OCI-LY7 (cell line): Measurements from ENCODE around the gene PGBD2. TPM values are rescaled to one million over a fixed set of nuclear protein-coding genes. Genes with fewer than 3 reads are reported as not detected.
"Not testable (repeated sequence)": the region's sequence is repeated elsewhere in the genome, so short reads cannot be mapped to it uniquely, and the experiment has no call there.

ENCODE experiments used
- BruUV-seq: library from RNA; stranded (reverse); fragments of 400-500 nt; replicated peaks from 2 replicates; lab custom pipeline; 2021; lab: Mats Ljungman, UMichigan
- CTCF ChIA-PET: fragments of 300-600 bp; sonication (Branson Sonifier 250); formaldehyde crosslinking; loops from one replicate; lab custom pipeline; 2022; ENCODE audit warnings: antibody characterized with exemption; ENCODE audit not compliant: unreplicated experiment; lab: Charles Lee
- POLR2A ChIA-PET: fragments of 300-600 bp; sonication (Branson Sonifier 250); formaldehyde crosslinking; loops from one replicate; lab custom pipeline; 2022; ENCODE audit warnings: antibody characterized with exemption; lab: Charles Lee
- DNase-seq: peaks from one replicate; pipeline ENCODE4 v3.0.0-alpha.2; 2015; ENCODE audit warnings: low spot score
- H2AFZ ChIP-seq: fragments of 200-600 bp; sonication (generic), shearing (Covaris generic); 2 replicates; pipeline ENCODE4 v1.6.1; 2014; ENCODE audit warnings: mild to moderate bottlenecking, antibody characterized with exemption, low read length, moderate library complexity
- H3K27ac ChIP-seq: fragments of 200-600 bp; sonication (generic); 2 replicates; pipeline ENCODE4 v1.5.1; 2014; ENCODE audit warnings: mixed run types, low read depth, mild to moderate bottlenecking, moderate library complexity, low read length, inconsistent platforms; ENCODE audit not compliant: poor library complexity, severe bottlenecking
- H3K36me3 ChIP-seq: fragments of 200-600 bp; sonication (generic); 2 replicates; pipeline ENCODE4 v1.6.1; 2014; ENCODE audit warnings: mild to moderate bottlenecking, antibody characterized with exemption, low read length, moderate library complexity, mixed read lengths; ENCODE audit not compliant: insufficient read depth
- H3K4me1 ChIP-seq: fragments of 200-600 bp; sonication (generic); 2 replicates; pipeline ENCODE4 v1.5.1; 2014; ENCODE audit warnings: mild to moderate bottlenecking, low read length; ENCODE audit not compliant: insufficient read depth, poor library complexity, severe bottlenecking
- H3K4me2 ChIP-seq: fragments of 200-600 bp; sonication (generic); 2 replicates; pipeline ENCODE4 v1.6.1; 2014; ENCODE audit warnings: mild to moderate bottlenecking, low read length
- H3K4me3 ChIP-seq: fragments of 200-600 bp; sonication (generic); 2 replicates; pipeline ENCODE4 v1.5.1; 2014; ENCODE audit warnings: mild to moderate bottlenecking, low read depth, low read length; ENCODE audit not compliant: poor library complexity, severe bottlenecking
- H3K79me2 ChIP-seq: fragments of 200-600 bp; sonication (generic); 2 replicates; pipeline ENCODE4 v1.6.1; 2016; ENCODE audit warnings: low read depth, mild to moderate bottlenecking, low read length, moderate library complexity, mixed read lengths; ENCODE audit not compliant: insufficient read depth
- H3K9me2 ChIP-seq: fragments of 200-600 bp; sonication (generic); 2 replicates; pipeline ENCODE4 v1.6.1; 2016; ENCODE audit warnings: mild to moderate bottlenecking, low read length, mixed read lengths; ENCODE audit not compliant: insufficient read depth
- H3K9me3 ChIP-seq: fragments of 200-600 bp; sonication (generic); 2 replicates; pipeline ENCODE4 v1.6.1; 2014; ENCODE audit warnings: mild to moderate bottlenecking, mixed run types, low read length, mixed read lengths
- H4K20me1 ChIP-seq: fragments of 200-600 bp; sonication (generic); 2 replicates; pipeline ENCODE4 v1.6.1; 2014; ENCODE audit warnings: mild to moderate bottlenecking, antibody characterized with exemption, low read length, moderate library complexity, mixed read lengths; ENCODE audit not compliant: insufficient read depth
- EZH2phosphoT487 ChIP-seq: fragments of 200-600 bp; sonication (generic); IDR thresholded peaks from 2 replicates; pipeline ENCODE4 v1.6.1; 2018; ENCODE audit warnings: low read depth, borderline replicate concordance, mild to moderate bottlenecking, mixed run types, antibody characterized with exemption, low read length, moderate library complexity, mixed read lengths
- intact Hi-C: fragments of 100-400 bp; cut with micrococcal nuclease; formaldehyde crosslinking; loops from one replicate; pipeline ENCODE4 v1.10.0; 2022; ENCODE audit not compliant: unreplicated experiment
- total RNA-seq, 2 experiments: library from RNA; depleted of rRNA in 1 of 2; stranded (reverse); fragments of >200 nt in 1 of 2; shearing (Covaris generic) in 1 of 2; gene quantifications; 2 replicates each; pipeline ENCODE4 v1.2.3, GENCODE V29; 2014 to 2022
- TF ChIP-seq, protein P1 (sequence below): fragments of 200-600 bp; sonication (generic); conservative IDR thresholded peaks from 2 replicates; pipeline ENCODE4 v1.5.1; 2014; ENCODE audit warnings: mild to moderate bottlenecking, antibody characterized with exemption, low read length, moderate library complexity, mixed read lengths

Gene PGBD2
- total RNA-seq, 2 experiments from 2014 or later, result 7.5 to 9.2 TPM

DNA sequence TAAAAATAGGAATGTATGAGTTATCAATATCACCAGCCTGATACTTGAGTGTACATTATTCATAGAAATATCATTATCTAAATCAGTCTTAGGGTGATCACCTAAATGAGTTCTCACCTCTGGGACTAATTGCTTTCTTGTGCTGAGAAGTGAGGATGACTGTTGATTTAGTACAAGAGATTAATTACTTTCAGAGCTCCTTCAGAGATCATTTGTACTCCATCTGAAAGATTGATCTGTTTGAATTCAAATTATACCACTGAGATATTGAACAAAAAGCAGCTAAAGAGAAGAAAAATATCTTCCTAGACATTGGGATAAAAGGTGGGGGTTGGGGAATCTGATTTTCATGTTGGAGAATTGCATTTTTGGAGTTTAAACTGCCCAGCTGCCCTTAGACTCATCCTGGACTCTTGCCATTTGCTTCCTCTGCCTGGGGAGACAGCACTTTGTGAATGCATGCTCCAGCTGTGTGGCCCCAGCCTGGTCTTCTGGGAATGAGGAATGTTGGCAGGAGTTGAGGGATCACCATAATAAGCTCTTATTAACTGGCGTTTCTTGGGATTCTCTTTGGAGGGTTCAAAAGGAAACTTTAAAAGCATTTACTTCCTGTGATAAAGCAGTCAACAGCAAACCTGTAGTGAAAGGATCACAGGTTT is 19.7 kb upstream of the PGBD2 start:
- Histone ChIP-seq H3K4me2 (peak overlapping the region; percentile 48), H3K36me3 (no peaks in the 10 kb centered on the region), H3K9me3 (no peaks in the 10 kb centered on the region), H3K4me1 (peaks cover 24% of the 10 kb centered on the region), H3K9me2 (no peaks in the 10 kb centered on the region), H3K4me3 (no peak overlapping the region), H3K79me2 (no peaks in the 10 kb centered on the region), H4K20me1 (no peaks in the 10 kb centered on the region), H2AFZ (peak overlapping the region; percentile 71), H3K27ac (no peak overlapping the region)
- no TSS peak for BruUV-seq
- intact Hi-C loops, result no loop called here
- TF ChIP-seq EZH2phosphoT487, result no peak
- TF ChIP-seq, protein P1, sequence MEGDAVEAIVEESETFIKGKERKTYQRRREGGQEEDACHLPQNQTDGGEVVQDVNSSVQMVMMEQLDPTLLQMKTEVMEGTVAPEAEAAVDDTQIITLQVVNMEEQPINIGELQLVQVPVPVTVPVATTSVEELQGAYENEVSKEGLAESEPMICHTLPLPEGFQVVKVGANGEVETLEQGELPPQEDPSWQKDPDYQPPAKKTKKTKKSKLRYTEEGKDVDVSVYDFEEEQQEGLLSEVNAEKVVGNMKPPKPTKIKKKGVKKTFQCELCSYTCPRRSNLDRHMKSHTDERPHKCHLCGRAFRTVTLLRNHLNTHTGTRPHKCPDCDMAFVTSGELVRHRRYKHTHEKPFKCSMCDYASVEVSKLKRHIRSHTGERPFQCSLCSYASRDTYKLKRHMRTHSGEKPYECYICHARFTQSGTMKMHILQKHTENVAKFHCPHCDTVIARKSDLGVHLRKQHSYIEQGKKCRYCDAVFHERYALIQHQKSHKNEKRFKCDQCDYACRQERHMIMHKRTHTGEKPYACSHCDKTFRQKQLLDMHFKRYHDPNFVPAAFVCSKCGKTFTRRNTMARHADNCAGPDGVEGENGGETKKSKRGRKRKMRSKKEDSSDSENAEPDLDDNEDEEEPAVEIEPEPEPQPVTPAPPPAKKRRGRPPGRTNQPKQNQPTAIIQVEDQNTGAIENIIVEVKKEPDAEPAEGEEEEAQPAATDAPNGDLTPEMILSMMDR, result no peak
- ChIA-PET CTCF (no interaction called here), POLR2A (interaction anchor here (0.6 to 2.1 kb wide), 5 partner anchors 13 to 27 kb away, joined by 3 to 12 read pairs (median 7); partner anchors contain the start of genes PGBD2 and ZNF692)
- DNase-seq, result no peak

DNA sequence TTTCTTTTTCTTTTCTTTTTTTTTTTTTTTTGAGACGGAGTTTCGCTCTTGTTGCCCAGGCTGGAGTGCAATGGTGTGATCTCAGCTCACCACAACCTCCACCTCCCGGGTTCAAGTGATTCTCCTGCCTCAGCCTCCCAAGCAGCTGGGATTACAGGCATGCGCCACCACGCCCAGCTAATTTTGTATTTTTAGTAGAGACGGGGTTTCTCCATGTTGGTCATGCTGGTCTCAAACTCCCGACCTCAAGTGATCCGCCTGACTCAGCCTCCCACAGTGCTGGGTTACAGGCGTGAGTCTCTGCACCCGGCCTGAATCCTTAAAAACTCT is 16.2 kb upstream of the PGBD2 start:
- H3K9me3 ChIP-seq, H4K20me1 ChIP-seq, H3K4me3 ChIP-seq, intact Hi-C loops, H3K36me3 ChIP-seq, H3K79me2 ChIP-seq, H3K9me2 ChIP-seq, BruUV-seq, DNase-seq, H2AFZ ChIP-seq, H3K4me2 ChIP-seq, CTCF ChIA-PET, H3K27ac ChIP-seq: not testable (repeated sequence)
- POLR2A ChIA-PET, result interaction anchor here (0.7 to 1.1 kb wide), 2 partner anchors 10 to 33 kb away, joined by 3 read pairs; no protein-coding TSS in a partner anchor
- peaks cover 19% of the 10 kb centered on the region for H3K4me1 ChIP-seq

DNA sequence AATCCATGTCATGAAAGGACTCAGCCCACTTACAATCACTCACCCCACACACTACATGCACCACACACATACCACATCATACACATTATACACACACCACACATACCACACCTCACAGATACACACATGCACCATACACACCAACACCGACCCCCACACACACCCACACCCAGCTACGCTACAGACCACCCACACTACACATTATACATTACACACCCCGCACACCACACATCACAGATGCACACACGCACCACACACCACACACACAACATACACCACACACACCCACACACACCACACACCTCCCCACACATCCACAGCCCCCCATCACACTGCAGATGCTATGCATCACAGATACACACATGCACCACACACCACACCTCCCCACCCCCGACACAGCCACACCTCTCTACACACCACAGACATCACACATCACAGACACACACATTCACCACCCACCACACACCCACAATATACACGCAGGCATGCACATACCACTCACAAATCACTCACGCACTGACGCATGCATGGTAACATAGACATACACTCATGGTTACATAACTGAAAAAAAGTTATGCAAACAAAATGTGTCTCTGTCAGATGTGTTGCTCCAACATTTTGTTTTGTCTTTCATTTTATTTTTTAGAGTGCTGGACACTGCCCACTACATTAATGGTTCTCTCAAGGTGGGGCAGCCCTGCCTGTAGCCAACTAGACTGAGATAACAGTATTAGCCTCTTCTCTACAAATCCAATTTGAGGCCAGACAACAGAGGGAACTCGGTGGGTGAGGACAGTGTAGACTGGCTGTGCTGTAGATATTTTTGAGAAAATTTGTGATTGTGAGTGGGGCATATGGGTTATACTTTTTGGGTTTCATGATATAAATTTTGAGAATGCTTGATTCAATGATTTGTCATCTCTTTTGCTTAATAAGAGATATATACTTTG is 15.2 kb upstream of the PGBD2 start:
- no peaks in the 10 kb centered on the region for H3K9me3 ChIP-seq
- ChIA-PET CTCF (no interaction called here), POLR2A (interaction anchor here (1.1 kb wide), 1 partner anchor 9 kb away, joined by 3 read pairs; no protein-coding TSS in a partner anchor)
- H2AFZ ChIP-seq, result no peak overlapping the region
- no peaks in the 10 kb centered on the region for H4K20me1 ChIP-seq
- H3K36me3 ChIP-seq, result no peaks in the 10 kb centered on the region
- no peak overlapping the region for H3K4me2 ChIP-seq
- H3K27ac ChIP-seq, result no peak overlapping the region
- no TSS peak for BruUV-seq
- H3K4me1 ChIP-seq, result peaks cover 9% of the 10 kb centered on the region
- TF ChIP-seq, protein P1, result no peak
- TF ChIP-seq EZH2phosphoT487, result no peak
- no peak overlapping the region for H3K4me3 ChIP-seq
- intact Hi-C loops, result no loop called here
- no peaks in the 10 kb centered on the region for H3K79me2 ChIP-seq
- no peak for DNase-seq
- H3K9me2 ChIP-seq, result no peaks in the 10 kb centered on the region
